Adrenal gland (tissue), 12 donors: ENCODE data around the gene CDC73. TPM values are rescaled to one million over a fixed set of nuclear protein-coding genes. Genes with fewer than 3 reads are reported as not detected.
"Not testable (repeated sequence)": the region's sequence is repeated elsewhere in the genome, so short reads cannot be mapped to it uniquely, and the experiment has no call there.

Experiments used
- DNase-seq, 7 donors: peaks; one replicate each; pipeline ENCODE4 v3.0.0-alpha.2; 2019 to 2020
- H3K27ac ChIP-seq, 5 donors: fragments of 200-600 bp; sonication (generic) in 4 of 5; 1 replicate in 3 of 5; 2 replicates in 2 of 5; pipeline versions ENCODE4 v1.5.1 to v1.8.0; 2016 to 2020; ENCODE audit warnings: mild to moderate bottlenecking in 1 of 5
- H3K27me3 ChIP-seq: fragments of 200-600 bp; 2 replicates; pipeline ENCODE4 v1.8.0; 2021
- H3K36me3 ChIP-seq, 2 donors: fragments of 200-600 bp; replicated peaks in 1 of 2; 1 replicate in 1 of 2; 2 replicates in 1 of 2; pipeline versions ENCODE4 v1.5.1 to v1.8.0; 2018 to 2022
- H3K4me1 ChIP-seq, 2 donors: fragments of 200-600 bp; replicated peaks in 1 of 2; 1 replicate in 1 of 2; 2 replicates in 1 of 2; pipeline versions ENCODE4 v1.5.1 to v1.8.0; 2018 to 2021
- H3K4me3 ChIP-seq, 4 donors: fragments of 200-600 bp; sonication (generic) in 3 of 4; one replicate each; pipeline ENCODE4 v1.5.1; 2016 to 2018
- H3K9me3 ChIP-seq, 3 donors: fragments of 200-600 bp; sonication (generic) in 1 of 3; replicated peaks in 1 of 3; 1 replicate in 2 of 3; 2 replicates in 1 of 3; pipeline versions ENCODE4 v1.5.1 to v1.8.0; 2016 to 2021
- POLR2A ChIP-seq, 2 donors: fragments of 450-650 bp; IDR thresholded peaks; one replicate each; pipeline ENCODE4 v1.6.1; 2017; ENCODE audit warnings: antibody characterized with exemption in 2 of 2, mild to moderate bottlenecking in 2 of 2, moderate library complexity in 1 of 2
- WGBS, 4 donors: extraction: QIAGEN DNeasy Blood & Tissue Kit in 2 of 4; methylation state at CpG; one replicate each; pipeline versions ENCODE4 v1.1.5 to v1.1.7; 2013 to 2017; 5-methylcytosine and 5-hydroxymethylcytosine counted together
- intact Hi-C, 2 donors: fragments of 100-400 bp; cut with DNase I; formaldehyde crosslinking; loops; one replicate each; pipeline versions ENCODE4 v1.14.1 to v1.15.0; 2022 to 2023
- polyA plus RNA-seq, 3 donors: library from polyadenylated mRNA; stranded (reverse); fragments of 200-250 nt in 2 of 3; fragments of 350-450 nt in 1 of 3; fragmentation: Illumina TruSeq in 1 of 3; extraction: RNeasy Lipid Tissue Mini Kit (QIAGEN cat#74804) in 1 of 3; gene quantifications; one replicate each; pipeline ENCODE4 v1.2.3, GENCODE V29; 2013 to 2014
- total RNA-seq, 9 donors: library from RNA; depleted of rRNA in 4 of 9; stranded (reverse); fragments of >200 nt in 4 of 9; fragments of 120-200 nt in 1 of 9; fragmentation: NEBNext Ultra II Directional in 1 of 9; extraction: Animal tissue kit (Norgen Biotek cat#: 25700) in 1 of 9; gene quantifications; one replicate each; pipeline versions ENCODE4 v1.1.0 to v1.2.4, GENCODE V29; 2013 to 2023
- TF ChIP-seq, protein P1 (sequence below), 6 experiments: fragments of 450-650 bp in 4 of 6; fragments of 200-600 bp in 2 of 6; sonication (generic) in 1 of 6; IDR thresholded peaks; 1 replicate in 5 of 6; 2 replicates in 1 of 6; pipeline versions ENCODE4 v1.5.1 to v1.8.0; 2016 to 2021; ENCODE audit warnings: antibody characterized with exemption in 6 of 6, mild to moderate bottlenecking in 2 of 6, moderate library complexity in 1 of 6
- donor health status: healthy with polysubstance abuse.
- donor health status: Bipolar disorder and iron deficiency.
- donor health status: DM: yes; HTN: yes; CAD: no.
- donor health status: DM: no; HTN: no; CAD: no.
- donor health status: DM: no; HTN: no; CAD: no.
- donor health status: DM: yes; HTN: yes; CAD: no.

Gene CDC73
- total and polyA plus RNA-seq, 12 donors, result 5.9 to 64.0 (median 36.1) TPM

- no peak overlapping the region for H3K4me3 ChIP-seq
- no peak for TF ChIP-seq POLR2A (IDR thresholded peaks at IDR 0.05)
- TF ChIP-seq, protein P1, sequence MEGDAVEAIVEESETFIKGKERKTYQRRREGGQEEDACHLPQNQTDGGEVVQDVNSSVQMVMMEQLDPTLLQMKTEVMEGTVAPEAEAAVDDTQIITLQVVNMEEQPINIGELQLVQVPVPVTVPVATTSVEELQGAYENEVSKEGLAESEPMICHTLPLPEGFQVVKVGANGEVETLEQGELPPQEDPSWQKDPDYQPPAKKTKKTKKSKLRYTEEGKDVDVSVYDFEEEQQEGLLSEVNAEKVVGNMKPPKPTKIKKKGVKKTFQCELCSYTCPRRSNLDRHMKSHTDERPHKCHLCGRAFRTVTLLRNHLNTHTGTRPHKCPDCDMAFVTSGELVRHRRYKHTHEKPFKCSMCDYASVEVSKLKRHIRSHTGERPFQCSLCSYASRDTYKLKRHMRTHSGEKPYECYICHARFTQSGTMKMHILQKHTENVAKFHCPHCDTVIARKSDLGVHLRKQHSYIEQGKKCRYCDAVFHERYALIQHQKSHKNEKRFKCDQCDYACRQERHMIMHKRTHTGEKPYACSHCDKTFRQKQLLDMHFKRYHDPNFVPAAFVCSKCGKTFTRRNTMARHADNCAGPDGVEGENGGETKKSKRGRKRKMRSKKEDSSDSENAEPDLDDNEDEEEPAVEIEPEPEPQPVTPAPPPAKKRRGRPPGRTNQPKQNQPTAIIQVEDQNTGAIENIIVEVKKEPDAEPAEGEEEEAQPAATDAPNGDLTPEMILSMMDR (IDR thresholded peaks at IDR 0.05), result no peak
- H3K27ac ChIP-seq, result no peak overlapping the region
- no peaks in the 10 kb centered on the region for H3K9me3 ChIP-seq
- DNase-seq, result no peak
- intact Hi-C loops, result no loop called here
- H3K36me3 ChIP-seq, result no peaks in the 10 kb centered on the region
- H3K27me3 ChIP-seq, result no peaks in the 10 kb centered on the region
- H3K4me1 ChIP-seq, result no peaks in the 10 kb centered on the region
These were observed 139.1 kb downstream of the CDC73 start for GRCh38 chr1:193260896-193261295.

DNA sequence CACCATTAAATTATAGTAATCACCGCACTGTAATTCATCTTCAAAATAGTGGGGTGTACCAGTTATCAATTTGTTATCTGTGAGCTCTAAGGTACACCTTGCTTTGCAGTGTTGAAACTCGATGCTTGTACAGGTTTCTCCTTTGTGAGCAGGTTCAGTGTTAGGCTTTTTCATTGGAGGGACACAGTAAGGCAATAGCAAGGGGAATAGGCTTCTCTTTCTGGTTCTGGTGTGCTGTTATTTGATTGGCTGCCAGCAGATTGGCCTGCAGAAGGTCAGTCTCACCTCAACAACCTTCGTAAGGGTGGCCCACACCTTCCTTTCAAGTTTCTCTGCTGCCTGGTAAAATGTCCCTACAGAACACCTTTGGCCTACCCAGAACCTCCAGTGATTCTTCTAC is 140.8 kb downstream of the CDC73 start:
- 93 to 100% (median 95%) methylated on average over 3 of the region's 3 CpGs for WGBS, 4 donors
- TF ChIP-seq POLR2A (IDR thresholded peaks at IDR 0.05), result no peak
- TF ChIP-seq, protein P1 (IDR thresholded peaks at IDR 0.05), result no peak
- no peaks in the 10 kb centered on the region for H3K4me1 ChIP-seq
- intact Hi-C loops, result no loop called here
- no peak for DNase-seq
- no peaks in the 10 kb centered on the region for H3K9me3 ChIP-seq
- H3K27ac ChIP-seq, result no peak overlapping the region
- no peak overlapping the region for H3K4me3 ChIP-seq
- H3K36me3 ChIP-seq, result no peaks in the 10 kb centered on the region
- no peaks in the 10 kb centered on the region for H3K27me3 ChIP-seq

DNA sequence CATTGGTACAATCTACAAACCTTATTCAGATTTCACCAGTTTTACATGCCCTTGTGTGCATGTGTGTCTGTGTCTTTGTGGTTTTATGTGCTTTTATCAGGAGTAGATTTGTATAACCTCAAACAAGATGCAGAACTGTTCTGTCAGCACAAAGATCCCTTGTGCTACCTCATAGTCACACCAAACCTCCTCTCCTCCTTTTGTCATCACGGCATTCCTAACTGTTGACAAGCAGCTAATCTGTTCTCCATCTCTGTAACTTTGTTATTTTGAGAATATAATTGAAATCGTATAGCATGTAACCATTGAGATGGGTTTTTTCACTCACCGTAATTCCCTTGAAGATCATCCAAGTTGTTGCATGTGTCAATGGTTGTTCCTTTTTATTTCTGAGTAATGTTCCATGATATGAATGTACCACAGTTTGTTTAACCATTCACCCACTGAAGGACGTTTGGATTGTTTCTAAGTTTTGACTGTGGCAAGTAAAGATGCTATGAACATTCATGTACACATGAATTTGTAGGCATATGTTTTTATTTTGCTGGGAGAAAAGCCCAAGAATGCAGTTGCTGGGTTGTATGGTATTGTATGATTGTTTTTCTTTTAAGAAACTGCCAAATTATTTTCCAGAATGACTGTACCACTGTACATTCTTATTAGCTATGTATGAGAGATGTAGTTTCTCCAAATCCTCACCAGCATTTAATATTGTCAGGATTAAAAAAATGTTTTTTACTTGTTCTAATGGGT is 142.7 kb downstream of the CDC73 start:
- intact Hi-C loops, result no loop called here
- Histone ChIP-seq H3K27ac (no peak overlapping the region), H3K4me1 (no peaks in the 10 kb centered on the region), H3K9me3 (no peaks in the 10 kb centered on the region), H3K36me3 (no peaks in the 10 kb centered on the region), H3K4me3 (no peak overlapping the region), H3K27me3 (no peaks in the 10 kb centered on the region)
- no peak for TF ChIP-seq POLR2A (IDR thresholded peaks at IDR 0.05)
- TF ChIP-seq, protein P1 (IDR thresholded peaks at IDR 0.05), result no peak
- 87 to 91% (median 88%) methylated on average over 4 of the region's 4 CpGs for WGBS, 4 donors
- no peak for DNase-seq

DNA sequence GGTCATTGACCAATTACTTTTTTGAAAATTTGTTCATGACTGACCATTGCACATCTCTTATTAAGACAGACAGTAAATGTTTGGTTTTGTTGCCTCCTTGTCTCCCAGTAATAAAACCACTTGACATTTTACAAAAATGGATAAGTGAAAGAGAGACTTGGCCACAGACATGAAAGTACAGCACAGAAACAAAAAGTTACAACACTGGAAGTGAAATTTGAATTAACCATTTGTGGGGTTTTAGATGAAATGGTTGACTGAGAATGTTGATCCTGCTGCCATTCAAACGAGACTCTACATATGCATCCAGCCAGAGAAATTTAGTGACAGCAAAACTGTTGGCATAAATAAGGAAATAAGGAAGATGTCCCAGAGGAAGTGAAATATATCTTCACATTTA is 143.9 kb downstream of the CDC73 start:
- Histone ChIP-seq H3K27ac (no peak overlapping the region), H3K9me3 (no peaks in the 10 kb centered on the region), H3K4me3 (no peak overlapping the region), H3K36me3 (no peaks in the 10 kb centered on the region), H3K27me3 (no peaks in the 10 kb centered on the region), H3K4me1 (no peaks in the 10 kb centered on the region)
- 89 to 98% (median 97%) methylated on average over 1 of the region's 1 CpG for WGBS, 4 donors
- no peak for DNase-seq
- intact Hi-C loops, result no loop called here
- TF ChIP-seq, protein P1 (IDR thresholded peaks at IDR 0.05), result no peak
- TF ChIP-seq POLR2A (IDR thresholded peaks at IDR 0.05), result no peak

GRCh38 chr1:193266794-193267193 is 145.0 kb downstream of the CDC73 start:
- 96 to 100% (median 99%) methylated on average over 7 of the region's 7 CpGs for WGBS, 4 donors
- intact Hi-C loops, H3K27ac ChIP-seq, DNase-seq, H3K36me3 ChIP-seq, H3K9me3 ChIP-seq, H3K4me1 ChIP-seq, H3K4me3 ChIP-seq, H3K27me3 ChIP-seq: not testable (repeated sequence)
